HG03045 (cell line): ENCODE data around the gene SKAP2.

Experiments used
- ATAC-seq: cut with Tn5 transposase; IDR thresholded peaks from one replicate; pipeline ENCODE4 v1.9.1; 2021; ENCODE audit warnings: mild to moderate bottlenecking, moderate library complexity; ENCODE audit not compliant: unreplicated experiment

The SKAP2 gene

GRCh38 chr7:26668821-26669220 is 195.6 kb downstream of the SKAP2 start:
- ATAC-seq: no peak

GRCh38 chr7:26667514-26668133 is 196.8 kb downstream of the SKAP2 start:
- no peak for ATAC-seq

DNA sequence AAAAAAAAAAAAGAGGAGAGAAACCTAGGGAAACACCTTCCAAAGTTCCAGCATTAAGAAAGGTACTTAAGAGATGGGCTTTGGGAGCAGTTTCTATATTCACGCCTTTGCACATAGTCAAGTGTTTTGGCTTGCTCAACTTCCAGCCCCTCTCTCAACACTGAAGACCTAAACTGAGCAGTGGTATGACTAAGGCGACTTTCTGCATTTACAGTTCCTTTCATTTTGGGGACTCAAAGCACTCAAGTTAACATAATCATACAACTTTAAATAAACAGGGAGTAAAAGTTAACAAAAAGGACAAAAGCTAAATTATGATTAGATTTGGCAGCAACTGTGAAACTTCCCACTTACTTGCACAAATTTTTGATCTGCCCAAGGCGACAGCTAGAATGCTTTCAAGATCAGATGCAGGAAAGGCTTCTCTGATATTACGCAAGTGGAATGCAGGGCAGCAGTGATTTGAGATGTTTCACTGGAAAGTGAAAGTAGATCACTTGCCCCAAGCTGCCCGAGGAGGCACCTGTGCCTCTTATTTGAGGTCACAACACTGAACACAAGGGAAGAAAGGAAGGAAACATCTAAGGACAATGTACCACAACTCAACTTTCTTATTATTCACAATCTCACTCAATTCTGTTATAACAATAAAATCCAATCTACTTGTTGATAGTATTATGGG is 199.5 kb downstream of the SKAP2 start:
- no peak for ATAC-seq

- no peak for ATAC-seq
These were observed 200.1 kb downstream of the SKAP2 start for GRCh38 chr7:26664274-26664673.

DNA sequence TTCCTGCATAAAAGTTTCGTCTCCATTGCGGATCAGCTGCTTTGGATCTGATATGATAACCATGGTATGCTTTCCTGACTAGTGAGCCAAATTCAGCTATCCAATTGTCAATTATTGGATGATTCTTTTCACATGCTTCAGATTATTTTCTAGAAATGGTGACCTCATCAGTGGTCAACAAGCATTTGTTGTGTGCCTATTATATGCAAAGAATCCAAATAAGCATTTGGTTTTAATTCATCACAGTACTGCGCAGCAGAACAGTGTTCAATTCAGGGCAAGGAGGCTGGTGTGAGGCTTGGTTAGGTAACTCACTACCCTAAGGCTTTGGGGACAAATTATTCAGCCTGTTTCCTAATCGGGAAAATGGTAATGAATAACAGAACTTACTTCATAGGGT is 200.5 kb downstream of the SKAP2 start:
- ATAC-seq: no peak

DNA sequence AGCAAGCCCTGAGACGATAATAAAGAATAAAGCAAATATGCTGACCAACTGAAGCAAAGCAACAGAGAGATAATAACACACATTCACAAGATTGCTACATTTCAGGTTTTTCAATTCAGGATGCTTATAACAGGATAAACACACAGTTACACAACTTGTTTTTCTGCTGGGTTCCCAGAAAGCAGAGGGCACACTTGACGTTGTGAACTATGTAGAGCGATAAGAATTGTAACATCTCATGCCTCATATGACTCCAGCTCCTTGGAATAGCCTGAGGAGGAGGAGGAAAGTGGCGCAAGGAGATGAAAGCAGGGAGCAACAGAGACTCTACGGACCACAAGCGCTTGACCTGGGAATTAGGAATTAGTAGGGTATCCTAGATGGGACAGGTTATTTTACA is 201.7 kb downstream of the SKAP2 start:
- ATAC-seq: no peak

DNA sequence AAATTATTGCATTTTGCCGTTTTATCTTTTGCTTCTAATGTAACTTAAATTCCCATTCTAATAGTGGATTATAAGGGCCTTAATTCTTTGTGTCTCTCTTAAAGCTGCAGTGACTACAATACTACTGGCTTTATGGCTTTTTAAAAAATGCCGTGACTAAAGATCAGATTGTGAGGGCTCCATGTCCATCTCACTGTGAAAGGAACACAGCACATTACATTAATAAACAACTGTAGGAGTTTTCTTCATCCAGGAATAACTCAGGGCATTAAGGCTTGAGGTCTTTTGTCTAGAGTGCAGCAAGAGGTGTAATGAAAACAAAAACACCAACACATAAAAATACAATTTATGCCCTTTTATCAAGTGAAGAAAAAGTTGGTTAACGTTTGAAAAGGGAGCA is 205.3 kb downstream of the SKAP2 start:
- no peak for ATAC-seq

GRCh38 chr7:26658389-26659084 is 205.9 kb downstream of the SKAP2 start:
- no peak for ATAC-seq

- no peak for ATAC-seq
These were observed 206.6 kb downstream of the SKAP2 start for GRCh38 chr7:26657686-26658388.

DNA sequence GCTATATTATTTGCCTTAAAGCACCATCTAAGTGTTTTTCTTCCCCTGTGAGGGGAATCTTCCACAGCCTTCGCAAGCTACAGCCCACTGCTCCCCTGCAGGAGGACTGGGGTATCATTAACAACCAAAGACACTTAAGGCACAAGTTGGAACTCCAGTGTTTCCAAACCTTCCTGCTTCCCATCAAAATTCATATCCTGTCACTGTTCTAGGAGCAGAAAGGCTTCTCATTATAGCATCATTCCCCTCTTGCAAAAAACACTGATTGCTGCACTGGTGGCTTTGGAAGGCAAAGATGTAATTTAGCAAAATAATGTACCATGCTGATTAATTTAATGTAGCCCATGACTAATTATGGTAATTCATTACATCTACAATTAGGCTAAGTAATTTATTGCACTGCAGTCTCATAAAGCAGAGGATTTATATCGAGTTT is 207.2 kb downstream of the SKAP2 start:
- no peak for ATAC-seq

GRCh38 chr7:26656735-26657134 is 207.7 kb downstream of the SKAP2 start:
- no peak for ATAC-seq

DNA sequence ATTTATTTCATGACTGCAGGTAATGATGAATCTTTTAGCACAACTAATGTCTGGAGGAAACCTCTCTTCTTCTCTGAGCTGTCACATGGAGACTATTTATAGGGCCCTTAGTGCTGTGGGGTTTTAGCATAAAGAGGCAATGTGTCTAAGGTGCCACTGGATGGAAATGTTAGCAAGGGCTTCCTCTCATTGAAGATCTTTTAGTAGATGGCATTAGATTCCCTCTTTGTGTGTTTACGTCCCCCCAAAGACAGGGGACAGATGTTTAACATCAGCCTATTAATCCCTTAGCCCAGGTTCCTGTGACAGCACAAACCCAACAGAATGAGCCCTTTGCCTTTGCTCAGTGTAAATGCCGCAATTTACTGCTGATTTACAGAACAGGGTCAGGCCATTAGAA is 208.6 kb downstream of the SKAP2 start:
- ATAC-seq: no peak

DNA sequence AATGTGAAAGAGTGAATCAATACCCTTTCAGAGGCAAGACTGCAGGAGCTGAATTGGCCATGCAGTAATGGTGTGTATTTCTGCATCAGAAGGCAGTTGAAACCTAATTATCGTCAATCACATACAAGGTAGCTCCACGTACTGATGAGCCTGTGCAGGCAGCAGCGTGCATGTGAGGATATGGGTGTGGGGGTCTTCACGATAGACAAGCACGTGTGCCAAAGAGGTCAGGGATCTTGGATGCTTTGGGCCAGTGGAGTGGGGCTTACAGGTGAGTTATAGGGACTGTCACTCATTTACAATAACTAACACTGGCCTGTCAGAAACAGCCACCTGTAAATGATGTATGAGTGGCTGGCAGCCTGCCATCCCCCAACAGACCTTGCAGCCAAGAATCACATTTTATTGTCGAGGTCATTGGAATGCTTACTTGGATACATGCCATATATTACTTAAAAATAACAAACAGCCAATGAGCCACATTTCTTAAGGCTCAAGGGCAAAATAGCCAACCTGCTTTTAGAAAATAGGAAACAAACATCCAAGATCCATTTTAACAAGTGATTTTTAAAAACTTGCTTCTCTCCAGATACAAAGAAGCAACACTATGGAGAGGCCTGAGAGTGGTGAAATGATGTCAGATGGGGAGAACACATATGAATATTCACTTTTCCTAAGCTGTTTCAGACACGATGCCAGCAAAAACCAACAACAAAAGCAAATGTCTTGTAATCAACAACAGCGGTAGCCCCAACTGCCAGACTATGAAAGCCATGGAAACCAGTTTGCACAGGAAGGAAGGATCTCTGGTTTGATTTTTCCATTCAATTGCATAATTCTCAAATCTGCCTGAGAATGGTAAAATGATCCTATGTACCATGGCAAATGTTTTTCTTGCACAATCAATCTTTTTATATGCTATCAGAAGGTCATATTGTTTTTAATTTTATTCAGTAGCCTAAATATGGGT is 210.7 kb downstream of the SKAP2 start:
- ATAC-seq: no peak

DNA sequence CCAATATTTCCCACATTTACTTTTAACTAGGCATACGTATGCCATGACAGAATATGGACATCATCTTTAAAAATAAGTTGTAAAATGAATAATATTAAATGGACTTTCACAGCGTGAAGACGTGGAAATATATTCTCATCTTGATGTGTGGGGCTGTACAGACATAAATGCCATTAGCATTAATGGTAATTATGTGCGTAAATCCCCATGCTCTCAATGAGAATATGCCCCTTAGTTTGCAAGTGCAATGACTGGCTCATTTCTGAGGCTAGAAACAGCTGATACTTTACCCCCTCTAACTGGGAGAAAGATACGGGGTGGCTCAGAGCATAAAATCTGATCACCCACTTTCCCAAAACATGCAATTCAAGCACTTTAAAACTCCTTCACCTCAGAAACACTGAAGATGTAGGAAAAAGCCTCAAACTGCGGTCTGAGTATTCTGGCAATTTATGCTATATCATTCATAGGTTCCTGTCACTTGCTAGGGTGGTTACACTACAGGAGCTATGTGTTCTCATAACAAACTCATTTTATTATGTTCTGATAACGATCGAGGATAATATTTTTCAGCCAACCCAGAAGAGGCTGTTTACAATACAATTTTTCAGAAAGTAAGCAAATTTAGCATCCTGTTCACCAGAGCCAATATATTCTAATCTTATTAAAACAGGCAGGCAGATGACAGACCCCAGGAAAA is 211.8 kb downstream of the SKAP2 start:
- no peak for ATAC-seq

GRCh38 chr7:26650103-26650502 is 214.3 kb downstream of the SKAP2 start:
- ATAC-seq: no peak

DNA sequence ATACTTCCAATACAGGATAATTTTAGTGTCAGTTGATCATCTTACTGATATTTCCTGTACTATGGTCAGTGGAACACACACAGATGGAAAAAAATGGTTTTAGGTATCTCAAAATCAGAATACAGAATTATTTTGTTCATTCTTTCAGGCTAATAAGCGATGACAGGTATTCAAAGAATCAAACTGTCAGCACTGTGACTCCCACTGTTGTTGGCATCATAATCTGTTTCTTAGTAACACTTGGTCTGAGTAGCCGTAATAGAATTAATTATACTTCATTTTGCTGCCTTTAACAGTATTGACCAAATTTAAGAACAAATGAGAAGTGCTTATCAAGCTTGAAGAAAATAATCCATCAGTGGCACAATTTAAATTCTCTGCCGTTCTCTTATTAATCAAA is 215.0 kb downstream of the SKAP2 start:
- no peak for ATAC-seq

GRCh38 chr7:26648554-26648953 is 215.8 kb downstream of the SKAP2 start:
- no peak for ATAC-seq

GRCh38 chr7:26646336-26647048 is 217.9 kb downstream of the SKAP2 start:
- ATAC-seq: no peak

DNA sequence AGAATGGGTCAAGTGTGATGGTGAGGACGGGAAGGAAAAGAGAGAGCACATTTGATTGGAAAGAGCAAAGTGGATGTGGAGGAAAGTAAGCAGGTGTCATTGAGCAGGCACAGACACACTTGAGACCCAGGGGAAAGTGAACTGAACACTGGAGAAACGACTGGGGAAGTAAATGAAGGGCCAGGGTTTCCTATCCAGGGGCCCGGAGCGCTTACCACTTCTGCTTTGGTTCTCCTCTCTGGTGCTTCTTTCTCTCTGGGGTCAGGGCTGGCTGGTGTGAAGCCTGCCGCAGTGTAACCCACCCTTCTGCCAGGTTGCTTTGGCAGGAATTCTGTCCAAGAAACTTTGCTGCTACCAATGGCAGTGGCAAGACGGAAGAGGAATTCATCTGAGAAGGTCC is 219.3 kb downstream of the SKAP2 start:
- no peak for ATAC-seq
